K562 (cell line): ENCODE data around the gene RNF223. TPM values are rescaled to one million over a fixed set of nuclear protein-coding genes. Genes with fewer than 3 reads are reported as not detected.
A peak's percentile ranks its signal among the peaks of the same experiment; 100 is the strongest.

Source experiments
- ATAC-seq: fragments of 200-7000 bp; cut with Tn5 transposase; 3 replicates; pipeline ENCODE4 v1.9.1; 2020; ENCODE audit warnings: moderate library complexity
- BruUV-seq: library from RNA; stranded (reverse); fragments of 400-500 nt; replicated peaks from 2 replicates; lab custom pipeline; 2021; lab: Mats Ljungman, UMichigan
- CTCF ChIA-PET: fragments of 300-600 bp; formaldehyde crosslinking; extraction: SDS; loops from one replicate; lab custom pipeline; 2021; ENCODE audit warnings: low intra/inter-chr PET ratio; lab: Yijun Ruan, JAX
- POLR2A ChIA-PET: fragments of 300-600, 350-650 bp; sonication (Branson Sonifier 250); formaldehyde crosslinking; extraction: SDS; loops from one replicate; lab custom pipeline; 2021; ENCODE audit warnings: antibody characterized with exemption, inconsistent platforms; lab: Yijun Ruan, JAX
- DNase-seq, 4 experiments: peaks; one replicate each; pipeline versions ENCODE4 v3.0.0 to v3.0.0-alpha.2; 2011 to 2018; ENCODE audit warnings: low spot score in 3 of 4, mixed read lengths in 3 of 4; ENCODE audit errors: extremely low read depth in 1 of 4
- FAIRE-seq: peaks from 2 replicates; lab custom pipeline; 2011; peaks lifted over from hg19 to GRCh38; lab: Jason Lieb, UNC
- H2AFZ ChIP-seq: 2 replicates; pipeline ENCODE4 v1.6.0; 2011; ENCODE audit warnings: low read depth, low read length, control low read depth, inconsistent platforms
- H3K27ac ChIP-seq: fragments of 200-600 bp; 3 replicates; pipeline ENCODE4 v1.8.0; 2011; ENCODE audit warnings: low read depth, mild to moderate bottlenecking, control low read depth, inconsistent platforms, low read length, moderate library complexity, mixed read lengths; ENCODE audit errors: extremely low read depth
- H3K27me3 ChIP-seq, 2 experiments: fragments of 300-600 bp in 1 of 2; 2 replicates in 1 of 2; 3 replicates in 1 of 2; pipeline versions ENCODE4 v1.6.0 to v1.8.0; 2011; ENCODE audit warnings: inconsistent platforms in 2 of 2, low read length in 2 of 2, mild to moderate bottlenecking in 1 of 2, mixed read lengths in 1 of 2, moderate library complexity in 1 of 2; ENCODE audit not compliant: control insufficient read depth in 2 of 2, insufficient read depth in 2 of 2
- H3K36me3 ChIP-seq: fragments of 300-600 bp; 3 replicates; pipeline ENCODE4 v1.8.0; 2011; ENCODE audit warnings: mild to moderate bottlenecking, low read length, inconsistent platforms; ENCODE audit not compliant: control insufficient read depth, insufficient read depth
- H3K4me1 ChIP-seq, 2 experiments: fragments of 200-600 bp in 1 of 2; replicated peaks in 1 of 2; 2 replicates in 1 of 2; 3 replicates in 1 of 2; pipeline versions ENCODE4 v1.5.1 to v1.8.0; 2011; ENCODE audit warnings: inconsistent platforms in 2 of 2, low read length in 2 of 2, mild to moderate bottlenecking in 1 of 2, mixed read lengths in 1 of 2, moderate library complexity in 1 of 2; ENCODE audit not compliant: control insufficient read depth in 2 of 2, insufficient read depth in 2 of 2
- H3K4me2 ChIP-seq: 2 replicates; pipeline ENCODE4 v1.6.1; 2011; ENCODE audit warnings: low read length, control low read depth, inconsistent platforms, mixed read lengths; ENCODE audit not compliant: insufficient read depth
- H3K4me3 ChIP-seq: fragments of 200-600 bp; sonication (generic), shearing (Covaris generic); 2 replicates; pipeline ENCODE4 v1.5.1; 2016; ENCODE audit warnings: control low read depth, inconsistent platforms
- H3K79me2 ChIP-seq: fragments of 200-600 bp; 3 replicates; pipeline ENCODE4 v1.8.0; 2011; ENCODE audit warnings: low read length, inconsistent platforms; ENCODE audit not compliant: control insufficient read depth, insufficient read depth
- H3K9ac ChIP-seq, 2 experiments: 2 replicates each; pipeline versions ENCODE4 v1.6.0 to v1.6.1; 2011; ENCODE audit warnings: low read depth in 2 of 2, low read length in 2 of 2, control low read depth in 1 of 2, inconsistent platforms in 1 of 2, mild to moderate bottlenecking in 1 of 2, mixed read lengths in 1 of 2; ENCODE audit not compliant: insufficient read depth in 1 of 2
- H3K9me1 ChIP-seq: one replicate; pipeline ENCODE4 v1.6.0; 2011; ENCODE audit warnings: inconsistent platforms, mild to moderate bottlenecking, low read length, moderate library complexity; ENCODE audit not compliant: control insufficient read depth, insufficient read depth
- H3K9me3 ChIP-seq: replicated peaks from 2 replicates; pipeline ENCODE4 v1.5.1; 2011; ENCODE audit warnings: low read depth, low read length, inconsistent platforms; ENCODE audit not compliant: control insufficient read depth, insufficient read depth
- H4K20me1 ChIP-seq: replicated peaks from 2 replicates; pipeline ENCODE4 v1.6.1; 2011; ENCODE audit warnings: low read length, inconsistent platforms, mixed read lengths; ENCODE audit not compliant: control insufficient read depth, insufficient read depth
- E2F3 ChIP-seq: fragments of 250-450 bp; sonication (Bioruptor Pico); IDR thresholded peaks from 2 replicates; pipeline ENCODE4 v1.4.0; 2020; ENCODE audit warnings: mild to moderate bottlenecking
- FOXK2 ChIP-seq, 2 experiments: fragments of 450-650 bp; IDR thresholded peaks in 1 of 2; conservative IDR thresholded peaks in 1 of 2; 2 replicates each; pipeline ENCODE4 v1.6.1; 2016; ENCODE audit warnings: low read depth in 2 of 2, mild to moderate bottlenecking in 1 of 2
- POLR2G ChIP-seq: fragments of 200-400 bp; formaldehyde crosslinking; IDR thresholded peaks from 2 replicates; pipeline ENCODE4 v1.6.1; 2017; ENCODE audit warnings: low read depth, mild to moderate bottlenecking, antibody characterized with exemption, low read length, moderate library complexity
- WGBS: fragments of 100-300 bp; shearing (Covaris generic); methylation state at CpG from one replicate; pipeline ENCODE4 v1.1.6; 2016; ENCODE audit warnings: low coverage, mixed read lengths; ENCODE audit not compliant: insufficient coverage; ENCODE audit errors: missing lambda C conversion rate; 5-methylcytosine and 5-hydroxymethylcytosine counted together
- in situ Hi-C: fragments of 300-500 bp; cut with MboI; formaldehyde crosslinking; loops from 4 replicates; pipeline ENCODE4 v1.15.0; 2018; ENCODE audit warnings: inconsistent platforms, mixed read lengths
- intact Hi-C: fragments of 100-400 bp; cut with micrococcal nuclease; formaldehyde crosslinking; loops from 2 replicates; pipeline ENCODE4 v1.14.2; 2022
- polyA plus RNA-seq, 8 experiments: library from polyadenylated mRNA; depleted of rRNA in 4 of 8; stranded (reverse) in 5 of 8; unstranded in 3 of 8; fragments of >200 nt; fragmentation: Nextera tagmentation in 2 of 8; fragmentation: Illumina TruSeq in 1 of 8; extraction: Ambion mirVana in 2 of 8; extraction: Trizol in 1 of 8; gene quantifications; 2 replicates each; pipeline versions ENCODE4 v1.2.1 to v1.2.3, GENCODE V29; 2011 to 2014; ENCODE audit warnings: inconsistent platforms in 1 of 8, missing spikeins in 1 of 8
- total RNA-seq, 7 experiments: library from RNA; depleted of rRNA in 6 of 7; stranded (reverse); fragments of >200 nt in 6 of 7; fragmentation: Illumina TruSeq in 2 of 7; extraction: Trizol in 2 of 7; gene quantifications; 2 replicates each; pipeline versions ENCODE4 v1.2.1 to v1.2.3, GENCODE V29; 2011 to 2021; ENCODE audit warnings: low replicate concordance in 1 of 7

Gene RNF223
- total and polyA plus RNA-seq, 9 of the 15 experiments (the other 6 are each of a cell fraction or from before 2014, with no cell fraction given) = 0.04 to 0.32 TPM; not detected in 7

DNA sequence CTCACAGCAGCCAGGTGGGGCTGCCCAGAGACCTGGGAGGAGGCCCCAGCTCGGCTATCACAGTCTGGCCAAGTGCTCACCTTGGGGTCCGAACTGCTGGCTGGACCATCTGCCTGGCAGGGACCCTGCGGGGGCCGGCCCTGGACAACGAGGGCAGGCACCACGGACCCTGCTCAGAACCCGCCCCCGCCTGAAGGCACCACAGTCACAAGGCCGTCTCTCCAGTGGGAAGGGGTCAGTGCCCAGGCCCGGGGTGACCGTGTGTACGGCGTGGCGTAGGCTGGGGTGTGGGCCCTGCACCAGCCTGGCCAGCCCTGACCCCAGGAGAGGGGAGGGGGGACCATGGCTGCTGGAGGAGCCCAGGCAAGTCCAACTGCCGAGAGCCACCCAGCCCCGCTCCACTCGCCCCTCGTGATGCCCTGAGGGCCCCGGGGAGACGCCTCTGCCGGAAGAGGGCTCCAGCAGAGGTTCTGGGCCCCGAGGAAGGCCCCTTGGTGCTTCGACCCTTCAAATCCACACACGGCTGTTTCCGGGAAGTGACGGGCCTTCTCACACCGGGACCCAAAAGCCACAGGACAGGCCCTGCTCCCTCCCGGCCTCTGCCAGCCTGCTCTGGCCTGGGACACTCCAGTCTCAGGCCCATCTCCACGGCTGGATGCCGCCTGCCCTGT lies 11.2 kb upstream of the RNF223 start:
- no TSS peak for BruUV-seq
- TF ChIP-seq FOXK2 (conservative IDR thresholded peaks at IDR 0.05 in 1 of 2, IDR thresholded peaks at IDR 0.05 in 1 of 2; ENCODE audit: low read depth in 2 of 2) = no peak
- 0 out of 2 replicates have a peak, but pooled peaks have one; percentile 40 for TF ChIP-seq POLR2G
- TF ChIP-seq, all 486 proteins: peak for 1
- Histone ChIP-seq H3K4me3 (no peak overlapping the region), H3K27me3 (no peaks in the 10 kb centered on the region), H2AFZ (no peak overlapping the region), H3K4me1 (peaks cover 2 to 85% of the 10 kb centered on the region in 2 experiments), H3K27ac (no peak overlapping the region), H4K20me1 (no peaks in the 10 kb centered on the region), H3K4me2 (no peak overlapping the region), H3K9me1 (peaks cover 2% of the 10 kb centered on the region), H3K79me2 (no peaks in the 10 kb centered on the region), H3K9ac (no peak overlapping the region; a peak in 1 of 4 replicates), H3K36me3 (peaks cover 24% of the 10 kb centered on the region; the same call in 1 of the 3 replicates), H3K9me3 (no peaks in the 10 kb centered on the region)
- 87% methylated on average over 20 of the region's 30 CpGs for WGBS
- no peak for FAIRE-seq
- in situ Hi-C loops (no loop called here), intact Hi-C loops (no loop called here)
- POLR2A ChIA-PET = no interaction called here
- CTCF ChIA-PET = no interaction called here
- ATAC-seq = no peak
- no peak for DNase-seq

- ChIA-PET POLR2A (no interaction called here), CTCF (no interaction called here)
- Histone ChIP-seq H3K79me2 (no peaks in the 10 kb centered on the region), H3K4me3 (no peak overlapping the region), H3K27ac (no peak overlapping the region), H2AFZ (no peak overlapping the region), H3K4me2 (no peak overlapping the region), H3K9me3 (no peaks in the 10 kb centered on the region; the same call in 1 of the 2 replicates), H3K27me3 (no peaks in the 10 kb centered on the region), H3K4me1 (peaks cover 8 to 85% of the 10 kb centered on the region in 2 experiments), H3K9me1 (peaks cover 2% of the 10 kb centered on the region), H3K36me3 (peaks cover 24% of the 10 kb centered on the region; the same call in 1 of the 3 replicates), H3K9ac (no peak overlapping the region; a peak in 1 of 4 replicates), H4K20me1 (no peaks in the 10 kb centered on the region)
- no peak for FAIRE-seq
- BruUV-seq = no TSS peak
- no peak for ATAC-seq
- intact Hi-C loops (no loop called here), in situ Hi-C loops (no loop called here)
- peak; percentile 51; the same call in 1 of the 2 replicates for TF ChIP-seq POLR2G
- no peak for TF ChIP-seq E2F3 (CRISPR knock-in tag)
- WGBS = 90% methylated on average over 35 of the region's 38 CpGs
- DNase-seq = no peak
These were observed 10.5 kb upstream of the RNF223 start for GRCh38 chr1:1084372-1085170.
